ENCODE measurements around the gene RAB13. TPM values are rescaled to one million over a fixed set of nuclear protein-coding genes. Genes with fewer than 3 reads are reported as not detected.

The RAB13 gene
- total RNA-seq, 2 experiments from 2014 or later = 0.28 to 0.30 TPM

GRCh38 chr1:153958111-153958960, 27.8 kb downstream of the RAB13 start, which contains the start of gene CRTC2:
CRTC2 (minus strand) TSS chr1:153958612; CDS start chr1:153958497, 115 bp downstream.
- peaks cover 68% of the 10 kb centered on the region for H3K4me1 Mint-ChIP-seq (ENCODE audit: low read depth)
- no peaks in the 10 kb centered on the region for H3K9me3 ChIP-seq (ENCODE audit: control insufficient read depth in 1 of 2, insufficient read depth in 1 of 2, low read length in 2 of 2)
- POLR2A ChIA-PET = interaction anchor here (0.6 to 5.0 kb wide), 17 partner anchors 9 to 182 kb away, joined by 3 to 85 read pairs (median 4); partner anchors contain the start of genes CREB3L4, DENND4B, GATAD2B and JTB
- peak within 1 kb of the TSS; percentile 89 to 91 for H3K27ac ChIP-seq (ENCODE audit: low read depth in 1 of 2, low read length in 2 of 2)
- ATAC-seq (ENCODE audit: poor library complexity) (peak; percentile 88), DNase-seq (peak; percentile 93 to 99 (median 97))
- peak within 1 kb of the TSS; percentile 94 for H3K4me3 Mint-ChIP-seq
- H3K36me3 ChIP-seq (ENCODE audit: insufficient read depth, low read length) = peaks cover 17% of the 10 kb centered on the region
- no peak for TF ChIP-seq CTCF (IDR thresholded peaks at IDR 0.05)
- H3K27me3 Mint-ChIP-seq = no peaks in the 10 kb centered on the region
- intact Hi-C loops (cut with DNase I, micrococcal nuclease) = loop anchor here (1.0 to 5.0 kb wide), 8 partner anchors 9 to 36 kb away; partner anchors contain the start of genes JTB (in 2 of the 2), RPS27 (in 2 of the 2), CREB3L4 (in 1 of the 2) and DENND4B (in 1 of the 2)
- CTCF ChIA-PET = interaction anchor here (0.6 to 3.9 kb wide), 5 partner anchors 9 to 149 kb away, joined by 3 to 31 read pairs (median 15); partner anchors contain the start of genes CREB3L4, DENND4B, JTB and RAB13
- H3K4me1 ChIP-seq (ENCODE audit: insufficient read depth, low read length) = peaks cover 65% of the 10 kb centered on the region
- H3K4me3 ChIP-seq (ENCODE audit: low read length) = peak within 1 kb of the TSS; percentile 75
- H3K9me3 Mint-ChIP-seq = no peaks in the 10 kb centered on the region
- H3K36me3 Mint-ChIP-seq (ENCODE audit: low read depth) = peaks cover 43% of the 10 kb centered on the region
- H3K27ac Mint-ChIP-seq = peak within 1 kb of the TSS; percentile 89
- H3K27me3 ChIP-seq (ENCODE audit: control insufficient read depth in 1 of 2, insufficient read depth in 2 of 2, low read length in 2 of 2) = no peaks in the 10 kb centered on the region

GRCh38 chr1:153957744-153958110, 28.4 kb downstream of the RAB13 start:
- peak overlapping the region; percentile 75 for H3K4me3 ChIP-seq (ENCODE audit: low read length)
- H3K9me3 ChIP-seq (ENCODE audit: control insufficient read depth in 1 of 2, insufficient read depth in 1 of 2, low read length in 2 of 2) = no peaks in the 10 kb centered on the region
- intact Hi-C loops (cut with DNase I, micrococcal nuclease) = loop anchor here (1.0 to 5.0 kb wide), 8 partner anchors 10 to 35 kb away; partner anchors contain the start of genes JTB (in 2 of the 2), RPS27 (in 2 of the 2), CREB3L4 (in 1 of the 2) and DENND4B (in 1 of the 2)
- Mint-ChIP-seq H3K27me3 (no peaks in the 10 kb centered on the region), H3K9me3 (no peaks in the 10 kb centered on the region), H3K36me3 (ENCODE audit: low read depth) (peaks cover 45% of the 10 kb centered on the region), H3K4me3 (peak overlapping the region; percentile 94), H3K4me1 (ENCODE audit: low read depth) (peaks cover 64% of the 10 kb centered on the region), H3K27ac (peak overlapping the region; percentile 89)
- H3K27ac ChIP-seq (ENCODE audit: low read depth in 1 of 2, low read length in 2 of 2) = peak overlapping the region; percentile 89 to 91
- no peaks in the 10 kb centered on the region for H3K27me3 ChIP-seq (ENCODE audit: control insufficient read depth in 1 of 2, insufficient read depth in 2 of 2, low read length in 2 of 2)
- ATAC-seq (ENCODE audit: poor library complexity) (peak; percentile 6), DNase-seq (peak in 9 of 14 experiments; percentile 23 to 80 (median 41))
- POLR2A ChIA-PET = interaction anchor here (0.6 to 5.0 kb wide), 13 partner anchors 9 to 182 kb away, joined by 3 to 85 read pairs (median 4); partner anchors contain the start of genes CREB3L4, DENND4B, GATAD2B and JTB
- no peak for TF ChIP-seq CTCF (IDR thresholded peaks at IDR 0.05)
- peaks cover 60% of the 10 kb centered on the region for H3K4me1 ChIP-seq (ENCODE audit: insufficient read depth, low read length)
- CTCF ChIA-PET = interaction anchor here (0.6 to 3.9 kb wide), 5 partner anchors 9 to 148 kb away, joined by 3 to 31 read pairs (median 15); partner anchors contain the start of genes CREB3L4, DENND4B, JTB and RAB13
- peaks cover 22% of the 10 kb centered on the region for H3K36me3 ChIP-seq (ENCODE audit: insufficient read depth, low read length)

Measured in CD4-positive, alpha-beta T cell (primary cell).